Left renal cortex interstitium (tissue), 4 donors: ENCODE results near the gene DGKG. TPM values are rescaled to one million over a fixed set of nuclear protein-coding genes. Genes with fewer than 3 reads are reported as not detected.

ENCODE experiments used
- polyA plus RNA-seq, 4 donors: library from polyadenylated mRNA; unstranded; fragments of 120-200 nt; gene quantifications; one replicate each; pipeline ENCODE4 v1.2.1, GENCODE V29; 2013; ENCODE audit not compliant: insufficient read length in 4 of 4

The DGKG gene
- polyA plus RNA-seq, 4 donors = 0.51 to 0.92 (median 0.71) TPM

Other genes starting within 250 kb of the DGKG start
- 10 to 100 TPM in 2 of 4 donors, 1 to 10 TPM in 2; 3.6 to 13.2 (median 7.6) TPM for gene CRYGS, start 182.1 kb upstream of the DGKG start, polyA plus RNA-seq
- gene TBCCD1, start 205.1 kb upstream of the DGKG start, polyA plus RNA-seq = 10 to 100 TPM; 19.1 to 22.8 (median 21.2) TPM
- gene DNAJB11, start 208.5 kb upstream of the DGKG start, polyA plus RNA-seq = 10 to 100 TPM; 63.6 to 78.2 (median 71.5) TPM